Measurements from ENCODE around the gene IQSEC2. TPM values are rescaled to one million over a fixed set of nuclear protein-coding genes. Genes with fewer than 3 reads are reported as not detected.
A peak's percentile ranks its signal among the peaks of the same experiment; 100 is the strongest.

The IQSEC2 gene
- total RNA-seq, 1 experiment from 2014 or later: 20.7 TPM

GRCh38 chrX:53288189-53288588, 6.8 kb upstream of the IQSEC2 start:
- Histone ChIP-seq H3K9me3 (ENCODE audit: control insufficient read depth in 1 of 2, insufficient read depth in 1 of 2, low read depth in 1 of 2, low read length in 2 of 2) (no peaks in the 10 kb centered on the region), H3K4me3 (replicated peaks in 1 of 2; ENCODE audit: low read depth in 1 of 2, low read length in 2 of 2) (no peak overlapping the region), H2AFZ (ENCODE audit: low read depth, low read length, poor library complexity, severe bottlenecking) (no peak overlapping the region), H3K9ac (ENCODE audit: low read length) (no peak overlapping the region; the same call in 1 of the 2 replicates), H3K36me3 (ENCODE audit: control insufficient read depth in 1 of 2, insufficient read depth in 2 of 2, low read length in 2 of 2) (no peaks in the 10 kb centered on the region), H3K9me2 (ENCODE audit: insufficient read depth) (no peaks in the 10 kb centered on the region), H3K27ac (ENCODE audit: low read depth, low read length) (peak overlapping the region; percentile 46), H3K4me1 (ENCODE audit: control insufficient read depth in 1 of 2, insufficient read depth in 2 of 2, low read length in 2 of 2) (peaks cover 20 to 23% of the 10 kb centered on the region in 2 experiments), H4K20me1 (ENCODE audit: insufficient read depth) (no peaks in the 10 kb centered on the region), H3K4me2 (ENCODE audit: low read length) (peak overlapping the region; percentile 65), H3K79me2 (ENCODE audit: insufficient read depth, low read length) (no peaks in the 10 kb centered on the region), H3K27me3 (ENCODE audit: insufficient read depth, low read length) (no peaks in the 10 kb centered on the region)
- intact Hi-C loops (cut with micrococcal nuclease): no loop called here
- BruUV-seq (replicated peaks): no TSS peak
- ATAC-seq (peak; percentile 28), DNase-seq (ENCODE audit: low read depth, low spot score) (no peak)
- no peak for TF ChIP-seq YY1 (IDR thresholded peaks at IDR 0.05; ENCODE audit: extremely low read depth, insufficient replicate concordance, low read depth, low read length)
- TF ChIP-seq, protein P1, sequence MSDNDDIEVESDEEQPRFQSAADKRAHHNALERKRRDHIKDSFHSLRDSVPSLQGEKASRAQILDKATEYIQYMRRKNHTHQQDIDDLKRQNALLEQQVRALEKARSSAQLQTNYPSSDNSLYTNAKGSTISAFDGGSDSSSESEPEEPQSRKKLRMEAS (IDR thresholded peaks at IDR 0.05): no peak
- TF ChIP-seq EZH2 (IDR thresholded peaks at IDR 0.05): no peak
- no peak for TF ChIP-seq RAD21 (IDR thresholded peaks at IDR 0.05; ENCODE audit: low read depth)
- no peak for TF ChIP-seq ATF3 (IDR thresholded peaks at IDR 0.05)
- ChIA-PET POLR2A (interaction anchor here (1.4 kb wide), 1 partner anchor 134 kb away, joined by 3 read pairs; the partner anchor contains the start of genes RIBC1 and SMC1A), CTCF (no interaction called here), RAD21 (ENCODE audit: low non-redundant PET in 1 of 2, low total read pairs in 2 of 2, uncharacterized antibody in 2 of 2, unreplicated experiment in 2 of 2) (no interaction called here)

- Histone ChIP-seq H3K27me3 (ENCODE audit: insufficient read depth, low read length) (no peaks in the 10 kb centered on the region), H3K9me2 (ENCODE audit: insufficient read depth) (no peaks in the 10 kb centered on the region), H2AFZ (ENCODE audit: low read depth, low read length, poor library complexity, severe bottlenecking) (no peak overlapping the region), H3K27ac (ENCODE audit: low read depth, low read length) (peak overlapping the region; percentile 46), H3K36me3 (ENCODE audit: control insufficient read depth in 1 of 2, insufficient read depth in 2 of 2, low read length in 2 of 2) (no peaks in the 10 kb centered on the region), H3K9me3 (ENCODE audit: control insufficient read depth in 1 of 2, insufficient read depth in 1 of 2, low read depth in 1 of 2, low read length in 2 of 2) (no peaks in the 10 kb centered on the region), H4K20me1 (ENCODE audit: insufficient read depth) (no peaks in the 10 kb centered on the region), H3K4me2 (ENCODE audit: low read length) (peak overlapping the region; percentile 65), H3K4me1 (ENCODE audit: control insufficient read depth in 1 of 2, insufficient read depth in 2 of 2, low read length in 2 of 2) (peaks cover 20 to 24% of the 10 kb centered on the region in 2 experiments), H3K9ac (ENCODE audit: low read length) (peak overlapping the region; percentile 11; the same call in 1 of the 2 replicates), H3K79me2 (ENCODE audit: insufficient read depth, low read length) (no peaks in the 10 kb centered on the region), H3K4me3 (replicated peaks in 1 of 2; ENCODE audit: low read depth in 1 of 2, low read length in 2 of 2) (no peak overlapping the region)
- intact Hi-C loops (cut with micrococcal nuclease): no loop called here
- ChIA-PET RAD21 (ENCODE audit: low non-redundant PET in 1 of 2, low total read pairs in 2 of 2, uncharacterized antibody in 2 of 2, unreplicated experiment in 2 of 2) (no interaction called here), POLR2A (interaction anchor here (1.4 kb wide), 1 partner anchor 135 kb away, joined by 3 read pairs; the partner anchor contains the start of genes RIBC1 and SMC1A), CTCF (interaction anchor here (2.0 kb wide), 1 partner anchor 26 kb away, joined by 11 read pairs; no protein-coding TSS in a partner anchor)
- peak; percentile 22 for DNase-seq (ENCODE audit: low read depth, low spot score)
- BruUV-seq (replicated peaks): no TSS peak
- TF ChIP-seq TCF7L2 (IDR thresholded peaks at IDR 0.05; ENCODE audit: borderline replicate concordance, extremely low read depth, insufficient read depth, insufficient read length) (no peak), JUND (IDR thresholded peaks at IDR 0.05) (no peak), ZFX (IDR thresholded peaks at IDR 0.05) (no peak), ZBTB33 (IDR thresholded peaks at IDR 0.05; ENCODE audit: extremely low read depth, insufficient replicate concordance, low read length) (no peak), EZH2phosphoT487 (IDR thresholded peaks at IDR 0.05; ENCODE audit: borderline replicate concordance) (no peak), SRF (IDR thresholded peaks at IDR 0.05; ENCODE audit: low read depth) (no peak), POLR2AphosphoS5 (IDR thresholded peaks at IDR 0.05; ENCODE audit: low read depth, low read length) (no peak), EZH2 (IDR thresholded peaks at IDR 0.05) (no peak), FOSL1 (IDR thresholded peaks at IDR 0.05; ENCODE audit: low read depth) (no peak), SIN3A (IDR thresholded peaks at IDR 0.05; ENCODE audit: low read depth) (no peak), CEBPB (IDR thresholded peaks at IDR 0.05; ENCODE audit: low read depth) (no peak), ATF3 (IDR thresholded peaks at IDR 0.05) (no peak)
- TF ChIP-seq, protein P1 (IDR thresholded peaks at IDR 0.05): no peak
- peak; percentile 82 for ATAC-seq
These were observed 6.2 kb upstream of the IQSEC2 start for GRCh38 chrX:53287493-53288138.

Measured in HCT116 (cell line).